GM18909 (cell line): ENCODE data around the gene RBKS.
"Not testable (repeated sequence)": the region's sequence is repeated elsewhere in the genome, so short reads cannot be mapped to it uniquely, and the experiment has no call there.

ENCODE experiments used
- ATAC-seq: cut with Tn5 transposase; IDR thresholded peaks from one replicate; pipeline ENCODE4 v1.9.1; 2021; ENCODE audit warnings: mild to moderate bottlenecking; ENCODE audit not compliant: unreplicated experiment, poor library complexity

RBKS gene

DNA sequence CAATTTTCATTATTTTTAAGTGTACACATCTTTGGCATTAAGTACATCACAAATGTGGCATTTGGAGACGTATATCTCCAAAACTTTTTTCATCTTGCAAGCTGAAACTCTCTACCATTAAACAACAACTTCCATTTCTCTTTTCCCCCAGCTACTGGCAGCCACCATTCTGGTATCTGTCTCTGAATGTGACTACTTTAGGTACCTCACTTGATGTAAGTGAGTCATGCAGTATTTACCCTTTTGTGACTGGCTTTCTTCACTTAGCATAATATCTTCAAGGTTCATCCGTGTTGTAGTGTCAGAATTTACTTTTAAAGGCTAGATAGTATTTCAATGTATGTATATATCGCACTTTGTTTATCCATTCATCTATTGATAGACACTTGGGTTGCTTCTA, 17.4 kb upstream of the RBKS start:
- ATAC-seq, result no peak

DNA sequence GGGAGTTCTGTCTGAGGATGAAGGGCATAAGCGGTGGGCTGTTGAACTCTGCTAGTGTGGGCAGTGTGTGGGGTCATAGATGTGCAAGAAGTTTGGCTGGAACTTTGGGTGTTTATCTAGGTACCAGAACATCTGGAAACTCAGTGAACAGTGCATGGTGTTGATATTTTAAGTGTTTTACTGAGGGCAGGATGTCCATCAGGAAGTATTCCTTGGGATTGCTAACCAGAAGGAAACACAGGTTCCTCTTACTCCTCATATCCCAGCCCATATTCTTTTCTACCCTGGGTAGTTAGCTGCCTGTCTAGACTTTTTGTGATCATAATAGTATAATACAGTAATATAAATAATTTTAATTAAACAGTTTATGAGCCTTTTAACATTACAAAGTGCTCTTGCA, 15.9 kb upstream of the RBKS start:
- no peak for ATAC-seq

DNA sequence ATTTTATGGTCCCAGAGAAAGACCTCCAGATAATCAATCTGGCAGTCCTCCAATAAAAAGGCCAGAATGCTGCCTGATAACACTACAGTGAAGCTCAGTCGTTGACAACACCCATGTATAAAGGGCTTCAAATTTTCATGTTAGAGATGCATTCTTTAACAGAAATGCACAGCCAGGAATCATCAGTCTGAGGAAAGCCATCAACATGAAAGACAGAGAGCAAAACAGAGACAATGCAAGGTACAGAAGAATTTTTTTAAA, 14.1 kb upstream of the RBKS start:
- ATAC-seq, result no peak

DNA sequence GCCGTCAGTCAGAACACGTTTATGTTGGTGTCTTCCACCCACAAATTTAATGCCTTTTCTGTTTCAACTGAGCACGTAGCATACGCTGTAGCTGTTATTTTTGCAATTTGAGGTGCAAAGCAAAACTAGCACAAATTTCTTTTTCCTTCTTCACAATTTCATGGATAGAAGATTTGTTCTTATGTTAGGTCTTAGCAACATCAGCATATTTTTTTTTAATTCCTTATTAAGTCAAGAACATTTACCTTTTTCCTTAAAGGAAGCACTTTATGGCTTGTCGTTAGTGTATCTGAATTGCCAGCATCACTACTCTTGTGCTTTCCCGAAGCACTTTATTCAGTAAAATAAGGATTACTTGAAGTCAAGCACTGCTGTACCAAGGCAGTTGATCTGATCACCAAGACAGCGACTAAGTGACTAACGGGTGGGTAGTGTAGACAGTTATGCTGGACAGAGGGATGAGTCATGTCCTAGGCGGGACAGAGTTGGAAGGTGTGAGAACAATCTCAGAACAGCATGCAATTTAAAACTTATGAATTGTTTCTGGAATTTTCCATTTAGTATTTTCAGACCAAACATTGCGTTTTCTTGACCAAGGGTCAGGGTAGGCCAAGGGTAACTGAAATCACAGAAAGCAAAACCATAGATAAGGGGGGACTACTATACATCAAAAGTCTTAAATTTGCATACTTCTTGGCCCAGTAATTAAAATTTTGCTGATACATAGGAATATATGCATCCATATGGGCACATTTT, 13.6 kb upstream of the RBKS start:
- ATAC-seq, result no peak

DNA sequence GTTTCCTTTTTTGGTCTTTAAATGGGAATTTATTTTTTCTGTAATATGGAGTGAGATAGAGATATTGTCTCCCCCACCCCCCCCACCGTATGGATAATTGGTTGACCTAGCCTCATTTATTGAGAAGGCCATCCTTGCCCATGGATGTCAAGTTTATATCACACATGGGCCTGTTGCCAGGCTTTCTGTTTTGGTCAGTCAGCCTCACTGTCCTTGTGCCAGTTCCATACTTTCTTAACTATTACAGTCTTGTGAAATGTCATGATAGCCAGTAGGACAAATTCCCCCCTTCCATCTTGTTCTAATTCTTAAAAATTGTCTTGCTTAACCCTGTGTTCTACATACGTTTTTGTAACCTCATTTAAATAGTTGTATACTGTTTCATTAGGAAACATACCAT, 12.8 kb upstream of the RBKS start:
- no peak for ATAC-seq

DNA sequence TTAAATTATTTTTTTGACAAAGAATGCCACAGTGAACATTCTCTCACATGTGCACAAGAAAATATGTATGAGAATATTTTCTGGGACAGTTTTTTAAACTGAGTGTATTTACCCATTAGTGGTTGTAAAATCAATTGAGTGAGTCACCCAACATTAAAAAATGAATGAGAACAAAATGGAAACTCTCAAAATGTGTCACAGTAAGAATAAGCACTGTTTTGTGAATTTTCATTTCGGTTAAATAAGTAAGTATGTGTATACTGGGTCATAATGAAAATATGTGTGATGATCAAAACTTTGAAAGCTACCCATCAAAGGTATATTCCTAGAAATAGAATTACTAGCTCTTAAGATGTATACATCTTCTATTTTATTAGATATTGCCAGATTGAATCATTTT, 11.9 kb upstream of the RBKS start:
- ATAC-seq, result no peak

DNA sequence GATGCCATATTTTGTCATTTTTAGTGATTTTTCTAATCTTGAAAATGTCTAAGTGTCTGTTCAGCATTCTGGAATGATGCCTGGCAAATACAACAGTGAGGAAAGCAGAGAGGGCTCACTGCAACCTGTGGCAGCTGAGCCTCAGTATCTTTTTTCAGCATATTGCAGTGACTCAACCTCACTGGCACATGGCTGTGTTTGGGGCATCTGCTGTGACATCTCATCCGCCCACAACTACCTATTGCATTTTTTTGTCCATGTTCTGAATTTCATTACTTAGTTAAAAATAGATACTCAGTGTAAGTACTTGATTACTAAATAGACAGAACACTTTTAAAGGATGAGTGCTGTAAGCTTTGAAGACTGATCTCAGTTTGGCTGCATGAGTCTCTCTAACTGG, 11.0 kb upstream of the RBKS start:
- no peak for ATAC-seq

DNA sequence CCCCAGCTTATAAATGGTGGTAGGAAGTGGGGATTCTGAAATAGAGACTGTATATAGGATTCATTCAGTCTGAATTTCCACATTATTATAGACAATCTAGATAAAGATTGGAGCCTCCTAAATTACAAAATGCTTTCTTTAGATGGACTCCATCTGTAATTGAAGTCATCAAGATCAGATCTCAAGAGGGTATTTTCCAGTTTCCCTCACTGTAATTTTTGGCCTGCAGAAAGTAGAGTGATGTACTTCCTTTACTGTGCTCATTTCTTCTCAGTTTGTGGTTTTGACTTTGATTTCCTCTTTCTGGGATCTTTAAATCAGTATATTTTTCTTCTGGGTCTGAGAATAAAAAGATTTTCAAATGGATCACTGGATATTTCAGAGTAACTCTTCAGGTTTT, 7.5 kb upstream of the RBKS start:
- ATAC-seq, result no peak

DNA sequence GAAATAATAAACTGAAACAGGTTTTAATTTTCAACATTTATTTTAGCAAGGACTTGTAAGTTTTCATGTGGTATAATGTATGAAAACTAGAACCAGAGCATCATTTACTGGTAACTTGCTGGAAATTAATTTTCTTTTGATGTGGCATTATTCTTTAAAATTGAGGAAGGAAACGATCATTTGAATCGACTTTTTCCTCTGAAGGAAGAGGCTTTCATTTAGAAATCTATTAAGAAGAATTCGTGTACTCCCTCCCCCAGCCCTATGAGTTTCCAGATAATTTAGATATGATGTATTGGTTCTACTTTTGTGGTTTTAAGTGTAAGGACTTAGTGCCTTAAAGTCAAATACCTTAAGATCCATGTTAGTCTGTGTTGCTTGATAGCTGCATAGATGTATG, 2.8 kb upstream of the RBKS start:
- no peak for ATAC-seq

DNA sequence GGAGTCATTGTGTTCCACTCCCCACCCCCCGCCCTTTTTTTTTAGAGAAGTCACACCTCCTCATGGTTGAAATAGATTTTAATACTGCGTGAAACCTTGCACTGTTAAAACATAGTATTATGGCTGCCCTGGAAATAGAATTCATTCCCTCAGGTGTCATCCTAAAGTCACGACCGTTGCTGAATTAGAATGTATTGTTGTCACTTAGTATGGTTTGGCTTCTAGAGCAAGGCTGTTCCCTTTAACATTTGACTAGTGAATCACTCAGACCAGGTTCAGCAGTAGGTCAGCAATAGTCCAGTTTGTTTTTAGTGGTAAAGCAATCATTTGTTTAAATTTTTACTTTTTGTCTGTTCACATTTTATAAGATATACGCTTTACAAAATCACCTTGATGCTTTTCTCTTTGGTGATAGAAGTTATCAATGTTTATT, 1.5 kb upstream of the RBKS start:
- no peak for ATAC-seq

DNA sequence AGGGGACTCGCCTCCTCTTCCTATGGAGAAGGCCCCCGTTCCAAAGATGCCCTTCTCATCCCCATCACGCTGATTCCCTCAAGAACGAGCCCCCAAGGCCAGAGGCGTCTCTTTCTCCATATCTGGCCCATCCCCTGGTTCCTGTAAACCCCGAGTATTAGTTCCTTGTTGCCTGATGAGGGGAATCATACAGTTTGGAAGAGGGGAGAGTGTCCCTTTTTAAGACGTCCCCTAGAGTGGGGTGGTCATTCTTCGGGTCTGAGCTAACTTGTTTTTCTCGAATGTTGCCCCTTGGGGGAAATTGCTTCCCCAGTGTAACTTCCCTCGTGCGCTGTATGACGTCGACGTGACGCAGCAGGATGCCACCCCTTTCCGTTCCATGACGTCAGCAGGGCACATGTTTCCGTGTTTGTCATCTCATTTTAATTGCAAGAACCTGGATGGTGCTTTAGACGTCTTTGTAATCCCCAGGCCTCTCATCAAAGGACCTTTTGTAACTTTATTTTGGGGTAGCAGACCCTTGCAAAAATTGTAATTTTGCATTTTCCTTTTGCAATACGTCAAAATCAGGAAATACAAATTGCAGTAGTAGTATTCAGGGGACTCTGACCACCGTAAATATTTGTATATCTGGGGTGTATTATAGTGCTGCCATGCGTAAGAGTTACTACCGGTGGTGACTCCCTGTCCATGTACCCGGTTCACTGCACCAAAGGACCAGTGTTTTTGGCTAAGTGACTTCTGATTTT, 911 bp upstream of the RBKS start:
- peak; percentile 19 for ATAC-seq

DNA sequence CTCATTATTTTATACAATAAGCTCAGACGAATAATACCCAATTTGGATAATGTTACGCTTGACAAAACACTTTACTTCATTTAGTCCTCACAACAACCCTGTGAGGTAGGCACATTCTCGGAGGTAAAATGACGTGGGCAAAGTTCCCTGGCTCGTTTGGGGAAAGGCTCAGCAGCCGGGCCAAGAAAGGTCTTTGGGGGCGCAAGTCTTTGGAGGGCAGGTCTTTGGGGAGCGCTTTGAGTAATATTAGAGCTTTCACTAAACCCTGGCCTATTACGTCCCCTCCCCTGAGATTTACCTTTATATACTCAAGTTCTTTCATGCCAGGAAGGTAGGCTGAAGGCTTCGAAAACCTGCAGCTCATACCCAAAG, 427 bp downstream of the RBKS start:
- ATAC-seq, result no peak

DNA sequence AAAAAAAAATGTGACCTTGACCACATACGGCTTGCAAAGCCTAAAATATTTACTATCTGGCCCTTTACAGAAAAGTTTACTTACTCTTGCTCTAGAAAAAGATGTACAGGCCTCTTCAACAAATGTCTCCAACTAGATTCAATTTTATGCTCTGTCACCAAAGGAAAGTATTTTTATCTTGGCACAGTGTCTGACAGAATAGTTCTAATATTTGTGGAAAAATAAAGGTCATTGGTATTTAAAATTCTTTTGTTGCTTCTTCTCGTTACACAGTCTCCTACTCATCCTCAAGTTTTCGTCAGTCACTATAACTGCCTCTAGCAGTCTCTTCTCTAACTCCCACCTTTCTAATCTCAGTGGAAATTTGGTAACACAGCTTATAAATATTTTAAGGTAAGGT, 1.4 kb downstream of the RBKS start:
- ATAC-seq, result no peak

DNA sequence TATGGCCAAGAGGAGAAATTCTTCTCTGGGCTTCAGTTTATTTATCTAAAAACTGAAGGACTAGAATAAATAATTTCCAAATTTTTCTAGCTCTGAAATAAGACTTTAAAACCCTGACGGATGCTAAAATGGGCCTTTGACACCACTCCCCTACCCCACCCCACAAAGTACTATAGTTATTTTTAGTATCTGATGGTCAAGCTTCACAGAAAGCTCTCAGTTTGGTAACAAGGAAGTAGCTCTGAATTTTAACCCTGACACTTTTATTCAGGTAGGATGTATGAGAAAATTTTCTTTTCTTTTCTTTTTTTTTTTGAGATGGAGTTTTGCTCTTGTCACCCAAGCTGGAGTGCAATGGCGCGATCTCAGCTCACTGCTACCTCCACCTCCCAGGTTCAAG, 2.4 kb downstream of the RBKS start:
- ATAC-seq, result no peak

DNA sequence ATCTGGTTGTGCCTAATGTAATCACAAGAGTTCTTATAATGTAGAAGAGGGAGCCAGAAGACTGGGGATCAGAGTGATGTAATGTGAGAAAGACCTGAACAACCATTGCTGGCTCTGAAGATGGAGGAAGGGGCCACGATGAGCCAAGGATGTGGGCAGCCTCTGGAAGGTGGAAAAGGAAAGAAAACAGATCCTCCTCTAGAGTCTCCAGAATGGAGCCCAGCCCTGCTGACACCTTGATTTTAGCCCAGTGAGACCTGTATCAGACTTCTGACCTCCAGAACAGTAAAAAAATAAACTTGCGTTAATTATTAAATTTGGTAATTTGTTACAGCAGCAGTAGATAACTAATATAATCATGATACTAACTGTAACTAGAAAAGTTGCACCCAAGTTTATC, 3.1 kb downstream of the RBKS start:
- no peak for ATAC-seq

DNA sequence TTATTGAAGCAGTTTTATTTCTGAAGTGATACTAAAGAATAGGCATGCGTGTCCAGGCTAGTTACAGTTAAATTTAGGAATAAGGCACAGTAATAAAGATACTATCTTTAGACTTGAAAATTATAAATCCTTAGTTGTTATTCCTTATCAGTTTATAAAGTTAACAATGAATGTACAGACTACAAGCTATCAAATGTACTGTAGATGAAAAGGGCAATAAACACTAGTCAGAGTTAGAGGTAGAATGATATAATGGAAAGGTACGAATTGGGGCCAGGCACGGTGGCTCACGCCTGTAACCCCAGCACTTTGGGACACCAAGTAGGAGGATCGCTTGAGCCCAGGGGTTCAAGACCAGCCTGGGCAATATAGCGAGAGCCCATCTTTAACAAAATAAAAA, 3.9 kb downstream of the RBKS start:
- ATAC-seq, result no peak

DNA sequence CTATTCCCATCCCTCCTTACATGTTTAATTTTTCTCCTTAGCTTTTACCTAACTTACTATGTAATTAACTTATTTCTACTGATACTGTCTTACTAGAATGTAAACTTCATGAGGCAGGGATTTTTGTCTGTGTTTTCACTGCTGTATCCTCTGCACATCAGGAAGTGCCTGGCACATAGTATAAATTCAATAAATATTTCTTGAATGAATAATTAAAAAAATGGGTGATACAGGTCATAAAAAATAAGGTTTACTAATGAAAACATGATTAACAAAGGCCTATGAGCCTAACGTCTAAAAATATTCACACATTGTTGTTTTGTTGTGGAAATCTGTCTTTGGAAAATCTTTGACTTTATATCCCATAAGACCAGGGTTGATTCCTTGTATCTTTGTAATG, 4.5 kb downstream of the RBKS start:
- no peak for ATAC-seq

DNA sequence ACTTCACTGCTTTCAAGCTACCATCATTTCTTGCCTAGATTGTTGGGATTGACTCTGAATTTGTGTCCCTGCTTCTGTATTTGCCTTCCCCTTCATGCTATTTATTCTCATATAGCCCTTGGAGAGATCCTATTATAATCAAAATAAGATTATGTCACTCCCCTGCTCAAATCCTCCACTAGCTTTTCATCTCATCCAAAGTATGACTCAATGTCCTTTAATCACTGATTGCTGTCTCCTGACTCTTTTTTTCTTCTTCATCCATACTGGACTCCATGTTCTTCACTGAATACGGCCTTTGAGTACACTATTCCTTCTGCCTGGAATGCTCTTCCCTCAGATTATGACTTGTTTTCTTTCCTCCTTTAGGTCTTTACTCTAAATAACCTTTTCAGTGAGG, 5.0 kb downstream of the RBKS start:
- ATAC-seq, result no peak

DNA sequence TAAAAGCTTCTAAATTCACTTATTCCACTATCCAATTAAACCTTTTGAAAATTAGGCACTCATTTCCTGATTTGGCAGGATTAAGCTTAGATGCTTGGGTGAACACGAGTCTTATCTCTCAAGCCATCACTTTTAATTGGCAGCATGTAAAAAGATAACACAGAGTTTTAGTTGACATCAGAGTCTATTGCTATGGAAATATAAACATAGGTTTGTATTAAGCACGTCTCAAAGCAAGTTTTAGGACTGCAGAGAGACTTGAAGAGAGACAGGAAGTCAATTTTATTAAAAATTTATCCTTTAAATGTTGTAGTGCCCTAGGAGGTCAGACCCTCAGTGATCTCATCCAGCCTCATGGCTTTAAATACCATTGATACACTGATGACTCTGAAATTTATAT, 5.6 kb downstream of the RBKS start:
- no peak for ATAC-seq

DNA sequence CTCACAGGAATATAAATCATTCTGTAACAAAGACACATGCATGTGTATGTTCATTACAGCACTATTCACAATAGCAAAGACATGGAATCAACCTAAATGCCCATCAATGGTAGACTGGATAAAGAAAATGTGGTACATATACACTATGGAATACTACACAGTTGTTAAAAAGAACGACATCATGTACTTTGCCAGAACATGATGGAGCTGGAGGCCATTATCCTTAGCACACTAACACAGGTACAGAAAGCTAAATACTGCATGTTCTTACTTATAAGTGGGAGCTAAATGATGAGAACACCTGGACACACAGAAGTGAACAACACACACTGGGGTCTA, 7.6 kb downstream of the RBKS start:
- ATAC-seq, result not testable (repeated sequence)

DNA sequence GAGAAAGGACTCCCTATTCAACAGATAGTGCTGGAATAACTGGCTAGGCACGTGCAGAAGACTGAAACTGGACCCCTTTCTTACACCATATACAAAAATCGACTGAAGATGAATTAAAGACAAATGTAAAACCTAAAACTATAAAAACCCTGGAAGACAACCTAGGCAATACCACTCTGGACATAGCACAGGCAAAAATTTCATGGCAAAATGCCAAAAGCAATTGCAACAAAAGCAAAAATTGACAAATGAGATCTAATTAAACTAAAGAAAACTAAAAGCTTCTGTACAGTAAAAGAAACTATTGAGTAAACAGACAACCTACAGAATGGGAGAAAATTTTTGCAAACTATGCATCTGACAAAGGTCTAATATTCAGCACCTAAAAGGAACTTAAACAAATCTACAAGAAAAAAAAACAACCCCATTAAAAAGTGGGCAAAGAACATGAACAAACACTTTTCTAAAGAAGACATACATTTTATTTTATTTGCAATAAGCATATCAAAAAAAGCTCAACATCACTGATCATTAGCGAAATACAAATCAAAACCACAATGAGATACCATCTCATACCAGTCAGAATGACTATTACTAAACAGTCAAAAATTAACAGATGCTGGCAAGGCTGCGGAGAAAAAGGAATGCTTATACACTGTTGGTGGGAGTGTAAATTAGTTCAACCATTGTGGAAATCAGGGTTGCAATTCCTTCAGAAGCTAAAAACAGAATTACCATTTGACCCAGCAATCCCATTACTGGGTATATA, 8.2 kb downstream of the RBKS start:
- ATAC-seq, result not testable (repeated sequence)

DNA sequence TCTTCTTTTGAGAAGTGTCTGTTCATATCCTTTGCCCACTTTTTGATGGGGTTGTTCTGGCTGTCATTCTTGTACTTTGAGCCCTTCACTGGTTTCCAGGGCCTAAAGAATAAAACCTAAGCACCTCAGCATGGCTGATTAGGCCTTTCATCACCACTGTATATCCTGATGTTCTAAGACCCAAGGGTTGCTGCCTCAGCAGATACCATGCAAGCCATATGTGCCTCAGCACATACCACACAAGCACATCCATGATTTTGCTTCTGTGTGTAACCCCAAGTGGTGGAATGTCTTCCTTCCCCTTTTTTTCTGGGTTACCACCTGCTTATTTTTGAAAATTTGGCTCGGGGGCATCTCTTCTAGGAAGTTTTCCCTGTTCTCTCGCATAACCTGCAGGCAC, 11.4 kb downstream of the RBKS start:
- no peak for ATAC-seq
